Esophagus muscularis mucosa (tissue), 4 donors: ENCODE results near the gene UBXN6. TPM values are rescaled to one million over a fixed set of nuclear protein-coding genes. Genes with fewer than 3 reads are reported as not detected.

Experiments
- DNase-seq: peaks from one replicate; pipeline ENCODE4 v3.0.0-alpha.2; 2017; ENCODE audit errors: extremely low spot score
- H3K27ac ChIP-seq, 4 donors: fragments of 200-600 bp; sonication (generic); replicated peaks in 1 of 4; 1 replicate in 3 of 4; 2 replicates in 1 of 4; pipeline ENCODE4 v1.5.1; 2016 to 2019; ENCODE audit warnings: mild to moderate bottlenecking in 1 of 4
- H3K27me3 ChIP-seq, 4 donors: fragments of 200-600 bp; sonication (generic); one replicate each; pipeline versions ENCODE4 v1.5.1 to v1.6.0; 2016 to 2019
- H3K36me3 ChIP-seq, 4 donors: fragments of 200-600 bp; sonication (generic); one replicate each; pipeline ENCODE4 v1.5.1; 2016 to 2019
- H3K4me1 ChIP-seq, 4 donors: fragments of 200-600 bp; sonication (generic); one replicate each; pipeline ENCODE4 v1.5.1; 2016 to 2019
- H3K4me3 ChIP-seq, 4 donors: fragments of 200-600 bp; sonication (generic); 1 replicate in 2 of 4; 2 replicates in 2 of 4; pipeline ENCODE4 v1.5.1; 2016 to 2019; ENCODE audit warnings: mild to moderate bottlenecking in 4 of 4, moderate library complexity in 1 of 4
- H3K9me3 ChIP-seq, 4 donors: fragments of 200-600 bp; sonication (generic); 1 replicate in 3 of 4; 2 replicates in 1 of 4; pipeline ENCODE4 v1.5.1; 2016 to 2019
- CTCF ChIP-seq, 3 experiments: fragments of 200-600 bp in 2 of 3; fragments of 450-650 bp in 1 of 3; sonication (generic) in 2 of 3; IDR thresholded peaks; one replicate each; pipeline ENCODE4 v1.5.1; 2017 to 2019; ENCODE audit warnings: antibody characterized with exemption in 3 of 3, mild to moderate bottlenecking in 2 of 3, moderate library complexity in 1 of 3
- EP300 ChIP-seq: sonication (generic); formaldehyde crosslinking; IDR thresholded peaks from one replicate; pipeline ENCODE4 v1.6.1; 2017; ENCODE audit warnings: antibody characterized with exemption
- POLR2A ChIP-seq: fragments of 450-650 bp; IDR thresholded peaks from one replicate; pipeline ENCODE4 v1.6.1; 2017; ENCODE audit warnings: antibody characterized with exemption, moderate library complexity, mild to moderate bottlenecking, low read depth
- POLR2AphosphoS5 ChIP-seq, 2 donors: sonication (generic); formaldehyde crosslinking; IDR thresholded peaks; one replicate each; pipeline ENCODE4 v1.6.1; 2017; ENCODE audit warnings: antibody characterized with exemption in 2 of 2
- WGBS: methylation state at CpG from one replicate; pipeline ENCODE4 v1.1.5; 2018; 5-methylcytosine and 5-hydroxymethylcytosine counted together
- intact Hi-C: fragments of 100-400 bp; cut with DNase I; formaldehyde crosslinking; loops from one replicate; pipeline ENCODE4 v1.15.1; 2023
- total RNA-seq, 4 donors: library from RNA; depleted of rRNA; stranded (reverse); fragments of >200 nt; gene quantifications; one replicate each; pipeline versions ENCODE4 v1.1.0 to v1.2.1, GENCODE V29; 2016

The UBXN6 gene
- total RNA-seq, 4 donors from 2014 or later: 65.2 to 190 (median 98.8) TPM

- Histone ChIP-seq H3K4me1 (peaks cover 4 to 79% (median 41%) of the 10 kb centered on the region in 4 donors), H3K27me3 (no peaks in the 10 kb centered on the region), H3K36me3 (peaks cover 30 to 87% (median 83%) of the 10 kb centered on the region in 4 donors), H3K9me3 (no peaks in the 10 kb centered on the region), H3K4me3 (no peak overlapping the region), H3K27ac (peak overlapping the region in 2 of 4 donors; percentile 45 to 53)
- TF ChIP-seq EP300: no peak
- TF ChIP-seq CTCF (IDR thresholded peaks at IDR 0.05): no peak
- no peak for TF ChIP-seq POLR2A
- no peak for TF ChIP-seq POLR2AphosphoS5 (IDR thresholded peaks at IDR 0.05)
- intact Hi-C loops: no loop called here
- 71% methylated on average over 15 of the region's 15 CpGs for WGBS
- no peak for DNase-seq
These were observed 47.4 kb upstream of the UBXN6 start for GRCh38 chr19:4504891-4505569.

GRCh38 chr19:4504297-4504701 is 46.7 kb upstream of the UBXN6 start:
- peaks cover 36 to 94% (median 90%) of the 10 kb centered on the region in 4 donors for H3K36me3 ChIP-seq
- WGBS: 85% methylated on average over 19 of the region's 23 CpGs

GRCh38 chr19:4503825-4504170 is 46.2 kb upstream of the UBXN6 start:
- H3K4me3 ChIP-seq: no peak overlapping the region
- WGBS: 91% methylated on average over 8 of the region's 10 CpGs
- TF ChIP-seq CTCF (IDR thresholded peaks at IDR 0.05): no peak
- TF ChIP-seq POLR2A: no peak
- no peak for TF ChIP-seq EP300
- no peak for TF ChIP-seq POLR2AphosphoS5 (IDR thresholded peaks at IDR 0.05)
- intact Hi-C loops: no loop called here
- H3K4me1 ChIP-seq: peaks cover 4 to 72% (median 41%) of the 10 kb centered on the region in 4 donors
- peak overlapping the region in 2 of 4 donors; percentile 4 to 41 for H3K27ac ChIP-seq
- DNase-seq: no peak
- H3K27me3 ChIP-seq: no peaks in the 10 kb centered on the region
- peaks cover 39 to 99% (median 95%) of the 10 kb centered on the region in 4 donors for H3K36me3 ChIP-seq
- no peaks in the 10 kb centered on the region for H3K9me3 ChIP-seq

More at GRCh38 chr19:4504297-4504701, 46.7 kb upstream of the UBXN6 start:
- no peak for TF ChIP-seq POLR2AphosphoS5 (IDR thresholded peaks at IDR 0.05)
- TF ChIP-seq POLR2A: no peak
- TF ChIP-seq CTCF (IDR thresholded peaks at IDR 0.05): no peak
- TF ChIP-seq EP300: no peak
- Histone ChIP-seq H3K27me3 (no peaks in the 10 kb centered on the region), H3K9me3 (no peaks in the 10 kb centered on the region), H3K4me1 (peaks cover 4 to 73% (median 41%) of the 10 kb centered on the region in 4 donors), H3K27ac (peak overlapping the region in 1 of 4 donors; percentile 53), H3K4me3 (no peak overlapping the region)
- intact Hi-C loops: no loop called here
- DNase-seq: no peak

- peak overlapping the region in 3 of 4 donors; percentile 27 to 65 (median 41) for H3K27ac ChIP-seq
- no peaks in the 10 kb centered on the region for H3K9me3 ChIP-seq
- H3K36me3 ChIP-seq: peaks cover 44 to 99% (median 98%) of the 10 kb centered on the region in 4 donors
- H3K4me1 ChIP-seq: peaks cover 0 to 67% (median 36%) of the 10 kb centered on the region in 4 donors
- 91% methylated on average over 6 of the region's 25 CpGs for WGBS
- H3K4me3 ChIP-seq: no peak overlapping the region
- intact Hi-C loops: no loop called here
- no peaks in the 10 kb centered on the region for H3K27me3 ChIP-seq
- no peak for DNase-seq
- no peak for TF ChIP-seq POLR2AphosphoS5 (IDR thresholded peaks at IDR 0.05)
- TF ChIP-seq POLR2A: no peak
- TF ChIP-seq CTCF (IDR thresholded peaks at IDR 0.05): no peak
- no peak for TF ChIP-seq EP300
These were observed 45.7 kb upstream of the UBXN6 start for GRCh38 chr19:4503132-4503824.
